Right lobe of liver (tissue), 6 donors: ENCODE data around the gene GPM6B. TPM values are rescaled to one million over a fixed set of nuclear protein-coding genes. Genes with fewer than 3 reads are reported as not detected.

Experiments
- ATAC-seq, 4 donors: fragments of 200-7000 bp; cut with Tn5 transposase; one replicate each; pipeline ENCODE4 v1.9.1; 2020; ENCODE audit warnings: mild to moderate bottlenecking in 4 of 4, moderate library complexity in 4 of 4
- DNase-seq, 3 donors: peaks; one replicate each; pipeline ENCODE4 v3.0.0-alpha.2; 2020
- H3K27ac ChIP-seq, 3 donors: fragments of 200-600 bp; one replicate each; pipeline ENCODE4 v1.8.0; 2022
- H3K27me3 ChIP-seq, 2 donors: fragments of 200-600 bp; one replicate each; pipeline ENCODE4 v1.8.0; 2022
- H3K36me3 ChIP-seq, 4 donors: fragments of 200-600 bp; sonication (generic) in 1 of 4; one replicate each; pipeline versions ENCODE4 v1.5.1 to v1.8.0; 2017 to 2022; ENCODE audit warnings: control low read depth in 1 of 4
- H3K4me1 ChIP-seq, 4 donors: fragments of 200-600 bp; sonication (generic) in 1 of 4; one replicate each; pipeline versions ENCODE4 v1.5.1 to v1.8.0; 2017 to 2022; ENCODE audit warnings: control low read depth in 1 of 4
- H3K4me3 ChIP-seq, 3 donors: fragments of 200-600 bp; one replicate each; pipeline ENCODE4 v1.8.0; 2022
- H3K9me3 ChIP-seq, 4 donors: fragments of 200-600 bp; sonication (generic) in 1 of 4; one replicate each; pipeline versions ENCODE4 v1.5.1 to v1.8.0; 2017 to 2022; ENCODE audit warnings: control low read depth in 1 of 4
- CTCF ChIP-seq, 4 donors: fragments of 200-600 bp in 3 of 4; fragments of 450-650 bp in 1 of 4; IDR thresholded peaks; one replicate each; pipeline versions ENCODE4 v1.5.1 to v1.8.0; 2016 to 2022; ENCODE audit warnings: antibody characterized with exemption in 4 of 4, mild to moderate bottlenecking in 2 of 4
- POLR2A ChIP-seq: fragments of 450-650 bp; IDR thresholded peaks from one replicate; pipeline ENCODE4 v1.6.1; 2017; ENCODE audit warnings: antibody characterized with exemption, mild to moderate bottlenecking
- WGBS: methylation state at CpG from one replicate; pipeline ENCODE4 v1.1.6; 2018; ENCODE audit warnings: low coverage, low lambda C conversion rate; ENCODE audit not compliant: insufficient coverage; ENCODE audit errors: missing lambda C conversion rate; 5-methylcytosine and 5-hydroxymethylcytosine counted together
- intact Hi-C, 2 donors: fragments of 100-400 bp; cut with DNase I; formaldehyde crosslinking; loops; one replicate each; pipeline versions ENCODE4 v1.11.2 to v1.14.1; 2022
- total RNA-seq, 6 experiments: library from RNA; depleted of rRNA in 2 of 6; stranded (reverse); fragments of >200 nt in 2 of 6; fragmentation: NEBNext Ultra II Directional in 3 of 6; extraction: Animal tissue kit (Norgen Biotek cat#: 25700) in 3 of 6; gene quantifications; one replicate each; pipeline versions ENCODE4 v1.1.0 to v1.2.4, GENCODE V29; 2016 to 2023
- donor health status: DM: no; HTN: yes; CAD: no.
- donor health status: DM: no; HTN: no; CAD: no.
- donor health status: DM: no; HTN: no; CAD: no.
- donor health status: DM: no; HTN: yes; CAD: no.
- donor health status: DM: no; HTN: yes; CAD: no.

The GPM6B gene
- total RNA-seq, 6 experiments from 2014 or later: 0.18 to 1.6 (median 0.64) TPM

DNA sequence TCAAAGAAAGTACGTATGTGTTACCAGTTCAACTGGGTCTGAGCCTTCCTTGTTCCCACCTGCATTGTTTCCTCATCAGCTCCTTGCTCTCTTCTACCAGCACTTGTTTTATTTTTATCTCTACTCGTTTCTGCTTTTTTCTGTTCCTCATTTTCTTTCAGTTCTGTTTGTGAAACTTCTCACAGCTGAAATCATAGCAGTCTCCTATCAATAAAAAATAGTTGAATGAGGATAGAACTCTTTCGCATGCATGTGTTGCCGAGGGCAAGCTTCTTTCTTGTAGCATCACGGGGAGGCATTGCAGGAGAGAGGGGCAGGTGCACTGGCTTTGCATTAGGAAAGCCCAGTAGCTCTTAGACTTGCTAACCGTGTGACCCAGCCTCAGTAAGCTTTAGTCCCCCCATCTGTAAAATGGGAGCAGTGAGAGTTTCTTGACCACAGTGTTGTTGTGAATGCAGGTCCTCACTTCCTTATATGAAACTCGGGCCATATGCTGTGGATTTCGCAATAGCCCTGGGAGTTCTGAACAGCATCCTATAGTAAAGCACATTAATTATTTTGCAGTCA is 57.7 kb downstream of the GPM6B start:
- Histone ChIP-seq H3K36me3 (peaks cover 0 to 64% (median 10%) of the 10 kb centered on the region in 4 donors), H3K27me3 (no peaks in the 10 kb centered on the region), H3K27ac (no peak overlapping the region), H3K4me3 (no peak overlapping the region), H3K9me3 (no peaks in the 10 kb centered on the region), H3K4me1 (no peaks in the 10 kb centered on the region)
- WGBS: 60% methylated on average over 7 of the region's 8 CpGs
- ATAC-seq: no peak
- DNase-seq: no peak
- intact Hi-C loops: no loop called here
- TF ChIP-seq CTCF (IDR thresholded peaks at IDR 0.05) (no peak), POLR2A (no peak)

DNA sequence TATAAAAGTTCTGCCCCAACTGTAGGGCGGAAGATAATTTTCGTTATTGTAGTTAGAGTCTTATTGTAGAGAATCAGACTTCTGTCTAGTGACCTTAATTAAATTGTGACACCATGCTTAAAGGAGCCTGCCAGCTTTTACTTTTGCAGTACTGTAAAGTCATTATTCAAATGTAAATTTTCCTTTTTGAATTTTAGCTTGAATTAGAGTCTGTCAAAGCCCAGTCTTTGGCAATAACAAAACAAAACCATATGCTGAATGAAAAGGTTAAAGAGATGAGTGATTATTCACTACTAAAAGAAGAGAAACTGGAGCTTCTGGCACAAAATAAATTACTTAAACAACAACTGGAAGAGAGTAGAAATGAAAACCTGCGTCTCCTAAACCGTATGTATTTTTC is 60.5 kb downstream of the GPM6B start:
- intact Hi-C loops: no loop called here
- Histone ChIP-seq H3K36me3 (peaks cover 0 to 53% (median 9%) of the 10 kb centered on the region in 4 donors), H3K9me3 (no peaks in the 10 kb centered on the region), H3K4me1 (no peaks in the 10 kb centered on the region), H3K27me3 (no peaks in the 10 kb centered on the region), H3K4me3 (no peak overlapping the region), H3K27ac (no peak overlapping the region)
- no peak for DNase-seq
- TF ChIP-seq CTCF (IDR thresholded peaks at IDR 0.05) (no peak), POLR2A (no peak)
- ATAC-seq: no peak
- 84% methylated on average over 4 of the region's 4 CpGs for WGBS

DNA sequence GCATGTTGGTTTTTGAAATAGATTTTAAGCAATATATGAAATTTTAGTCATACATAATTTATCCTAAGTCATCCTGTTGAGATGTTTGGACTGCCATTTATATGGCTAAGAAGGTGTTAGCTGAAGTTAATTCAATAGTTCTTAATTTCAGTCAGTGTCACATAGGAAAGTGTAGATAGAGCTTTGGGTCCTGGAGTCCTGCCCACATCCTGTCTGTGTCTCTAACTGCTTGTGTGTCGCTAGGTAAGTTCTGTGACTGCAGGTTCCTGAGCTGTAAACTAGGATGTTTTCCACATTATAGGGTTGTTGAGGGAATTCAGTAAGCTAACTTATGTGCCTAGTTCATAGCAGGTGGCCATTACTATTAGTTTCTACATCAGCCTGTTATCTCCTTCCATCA is 61.6 kb downstream of the GPM6B start:
- Histone ChIP-seq H3K27ac (no peak overlapping the region), H3K27me3 (no peaks in the 10 kb centered on the region), H3K9me3 (no peaks in the 10 kb centered on the region), H3K4me3 (no peak overlapping the region), H3K36me3 (peaks cover 0 to 43% (median 8%) of the 10 kb centered on the region in 4 donors), H3K4me1 (no peaks in the 10 kb centered on the region)
- WGBS: 67% methylated on average over 1 of the region's 1 CpG
- no peak for TF ChIP-seq CTCF (IDR thresholded peaks at IDR 0.05)
- TF ChIP-seq POLR2A: no peak
- ATAC-seq: no peak
- no peak for DNase-seq
- intact Hi-C loops: no loop called here

GRCh38 chrX:13754765-13755164 is 62.1 kb downstream of the GPM6B start:
- no peak overlapping the region for H3K27ac ChIP-seq
- WGBS: 50% methylated on average over 1 of the region's 1 CpG
- intact Hi-C loops: loop anchor here in 1 of 2 donors (5.0 kb wide), 1 partner anchor 278 kb away; no protein-coding TSS in a partner anchor
- peaks cover 0 to 39% (median 8%) of the 10 kb centered on the region in 4 donors for H3K36me3 ChIP-seq
- no peaks in the 10 kb centered on the region for H3K9me3 ChIP-seq
- H3K4me3 ChIP-seq: no peak overlapping the region
- H3K27me3 ChIP-seq: no peaks in the 10 kb centered on the region
- TF ChIP-seq CTCF (IDR thresholded peaks at IDR 0.05): no peak
- TF ChIP-seq POLR2A: no peak
- H3K4me1 ChIP-seq: no peaks in the 10 kb centered on the region
- DNase-seq (no peak), ATAC-seq (no peak)
